ENCODE data around the gene XXYLT1. TPM values are rescaled to one million over a fixed set of nuclear protein-coding genes. Genes with fewer than 3 reads are reported as not detected.
A peak's percentile ranks its signal among the peaks of the same experiment; 100 is the strongest.

The XXYLT1 gene
- total RNA-seq, 1 donor from 2014 or later: 10.5 TPM

- TF ChIP-seq CTCF (IDR thresholded peaks at IDR 0.05; ENCODE audit: insufficient read depth, low read length, severe bottlenecking): no peak
These were observed 208.0 kb downstream of the XXYLT1 start for GRCh38 chr3:195062866-195063540.

GRCh38 chr3:195061756-195062655, 209.0 kb downstream of the XXYLT1 start:
- DNase-seq (ENCODE audit: low read depth): no peak
- Histone ChIP-seq H3K36me3 (ENCODE audit: control insufficient read depth, insufficient read depth, low read length) (no peaks in the 10 kb centered on the region), H3K4me3 (ENCODE audit: low read depth, low read length) (no peak overlapping the region), H3K27me3 (ENCODE audit: control insufficient read depth, insufficient read depth, low read length) (peaks cover 2% of the 10 kb centered on the region)
- no peak for TF ChIP-seq CTCF (IDR thresholded peaks at IDR 0.05; ENCODE audit: insufficient read depth, low read length, severe bottlenecking)
- no peak for FAIRE-seq

More at GRCh38 chr3:195062866-195063540, 208.0 kb downstream of the XXYLT1 start:
- no peaks in the 10 kb centered on the region for H3K27me3 ChIP-seq (ENCODE audit: control insufficient read depth, insufficient read depth, low read length)
- no peak for FAIRE-seq
- DNase-seq (ENCODE audit: low read depth): no peak
- no peak overlapping the region for H3K4me3 ChIP-seq (ENCODE audit: low read depth, low read length)
- no peaks in the 10 kb centered on the region for H3K36me3 ChIP-seq (ENCODE audit: control insufficient read depth, insufficient read depth, low read length)

GRCh38 chr3:195060531-195061291, 210.2 kb downstream of the XXYLT1 start:
- TF ChIP-seq CTCF (IDR thresholded peaks at IDR 0.05; ENCODE audit: insufficient read depth, low read length, severe bottlenecking): no peak
- FAIRE-seq (no peak), DNase-seq (ENCODE audit: low read depth) (no peak)
- H3K27me3 ChIP-seq (ENCODE audit: control insufficient read depth, insufficient read depth, low read length): peaks cover 2% of the 10 kb centered on the region
- no peak overlapping the region for H3K4me3 ChIP-seq (ENCODE audit: low read depth, low read length)
- H3K36me3 ChIP-seq (ENCODE audit: control insufficient read depth, insufficient read depth, low read length): no peaks in the 10 kb centered on the region

- Histone ChIP-seq H3K4me3 (ENCODE audit: low read depth, low read length) (no peak overlapping the region), H3K27me3 (ENCODE audit: control insufficient read depth, insufficient read depth, low read length) (peaks cover 2% of the 10 kb centered on the region), H3K36me3 (ENCODE audit: control insufficient read depth, insufficient read depth, low read length) (no peaks in the 10 kb centered on the region)
- DNase-seq (ENCODE audit: low read depth) (no peak), FAIRE-seq (peak; percentile 60)
- TF ChIP-seq CTCF (IDR thresholded peaks at IDR 0.05; ENCODE audit: insufficient read depth, low read length, severe bottlenecking): no peak
These were observed 210.8 kb downstream of the XXYLT1 start for GRCh38 chr3:195060217-195060481.

GRCh38 chr3:195059471-195060216, 211.3 kb downstream of the XXYLT1 start:
- peaks cover 2% of the 10 kb centered on the region for H3K27me3 ChIP-seq (ENCODE audit: control insufficient read depth, insufficient read depth, low read length)
- no peak for FAIRE-seq
- no peak for TF ChIP-seq CTCF (IDR thresholded peaks at IDR 0.05; ENCODE audit: insufficient read depth, low read length, severe bottlenecking)
- H3K4me3 ChIP-seq (ENCODE audit: low read depth, low read length): no peak overlapping the region
- DNase-seq (ENCODE audit: low read depth): no peak
- H3K36me3 ChIP-seq (ENCODE audit: control insufficient read depth, insufficient read depth, low read length): no peaks in the 10 kb centered on the region
